GM23338 (cell line): ENCODE data around the gene FLG2. TPM values are rescaled to one million over a fixed set of nuclear protein-coding genes. Genes with fewer than 3 reads are reported as not detected.

Experiments used
- ATAC-seq: fragments of 200-7000 bp; cut with Tn5 transposase; 3 replicates; pipeline ENCODE4 v1.9.1; 2020
- DNase-seq: peaks from one replicate; pipeline ENCODE4 v3.0.0-alpha.2; 2015; ENCODE audit warnings: low spot score
- H2AFZ ChIP-seq: fragments of 200-600 bp; sonication (generic); 2 replicates; pipeline ENCODE4 v1.8.0; 2016; ENCODE audit warnings: antibody characterized with exemption, mild to moderate bottlenecking, moderate library complexity
- H3F3A ChIP-seq: fragments of 200-600 bp; sonication (generic); replicated peaks from 2 replicates; pipeline ENCODE4 v1.8.0; 2017; ENCODE audit warnings: antibody characterized with exemption, mixed run types, low read depth
- H3K27ac ChIP-seq: fragments of 200-600 bp; sonication (generic); 2 replicates; pipeline ENCODE4 v1.6.1; 2016; ENCODE audit warnings: low read depth
- H3K27me3 ChIP-seq: fragments of 200-600 bp; sonication (generic); 2 replicates; pipeline ENCODE4 v1.8.0; 2016; ENCODE audit warnings: mild to moderate bottlenecking, mixed run types, moderate library complexity; ENCODE audit not compliant: insufficient read depth
- H3K36me3 ChIP-seq: fragments of 200-600 bp; sonication (generic); 2 replicates; pipeline ENCODE4 v1.8.0; 2016; ENCODE audit warnings: mild to moderate bottlenecking; ENCODE audit not compliant: insufficient read depth
- H3K4me1 ChIP-seq: fragments of 200-600 bp; sonication (generic); 2 replicates; pipeline ENCODE4 v1.8.0; 2016; ENCODE audit warnings: mild to moderate bottlenecking, moderate library complexity; ENCODE audit not compliant: insufficient read depth
- H3K4me2 ChIP-seq: fragments of 200-600 bp; sonication (generic); 2 replicates; pipeline ENCODE4 v1.7.1; 2017; ENCODE audit warnings: mixed run types
- H3K4me3 ChIP-seq: fragments of 200-600 bp; sonication (generic); 2 replicates; pipeline ENCODE4 v1.6.1; 2016; ENCODE audit warnings: mixed run types
- H3K79me2 ChIP-seq: fragments of 200-600 bp; sonication (generic); replicated peaks from 2 replicates; pipeline ENCODE4 v1.8.0; 2017; ENCODE audit warnings: mild to moderate bottlenecking; ENCODE audit not compliant: insufficient read depth
- H3K9me2 ChIP-seq: fragments of 200-600 bp; sonication (generic); 2 replicates; pipeline ENCODE4 v1.8.0; 2017; ENCODE audit not compliant: insufficient read depth
- H4K20me1 ChIP-seq: fragments of 200-600 bp; sonication (generic); replicated peaks from 2 replicates; pipeline ENCODE4 v1.8.0; 2017; ENCODE audit warnings: mild to moderate bottlenecking; ENCODE audit not compliant: insufficient read depth
- H3K27ac Mint-ChIP-seq: 2 replicates; pipeline ENCODE4 v1.8.0; 2020; ENCODE audit warnings: inconsistent platforms, mild to moderate bottlenecking, moderate library complexity, mixed read lengths
- H3K27me3 Mint-ChIP-seq: 3 replicates; pipeline ENCODE4 v1.8.0; 2022; ENCODE audit warnings: low read depth, mild to moderate bottlenecking, moderate library complexity, mixed read lengths, inconsistent platforms; ENCODE audit not compliant: insufficient read depth, poor library complexity
- H3K36me3 Mint-ChIP-seq: 3 replicates; pipeline ENCODE4 v1.8.0; 2021; ENCODE audit warnings: low read depth, mild to moderate bottlenecking, inconsistent platforms, moderate library complexity, mixed read lengths
- H3K4me1 Mint-ChIP-seq: 3 replicates; pipeline ENCODE4 v1.8.0; 2020; ENCODE audit warnings: mild to moderate bottlenecking, inconsistent platforms, mixed read lengths
- H3K4me3 Mint-ChIP-seq: 3 replicates; pipeline ENCODE4 v1.8.0; 2021; ENCODE audit warnings: moderate library complexity, mild to moderate bottlenecking, inconsistent platforms, mixed read lengths
- H3K9me3 Mint-ChIP-seq: 3 replicates; pipeline ENCODE4 v1.8.0; 2020; ENCODE audit warnings: moderate library complexity, mild to moderate bottlenecking, inconsistent platforms, mixed read lengths
- CREB1 ChIP-seq: fragments of 250-450 bp; sonication (Bioruptor Pico); IDR thresholded peaks from 2 replicates; pipeline ENCODE4 v1.5.0; 2020; ENCODE audit warnings: low read depth, mild to moderate bottlenecking, moderate library complexity
- EZH2 ChIP-seq: fragments of 200-600 bp; sonication (generic); IDR thresholded peaks from one replicate; pipeline ENCODE4 v1.8.0; 2017; ENCODE audit warnings: antibody characterized with exemption, mild to moderate bottlenecking, low read depth; ENCODE audit not compliant: unreplicated experiment
- EZH2phosphoT487 ChIP-seq: fragments of 200-600 bp; sonication (generic); IDR thresholded peaks from one replicate; pipeline ENCODE4 v1.8.1; 2018; ENCODE audit warnings: antibody characterized with exemption; ENCODE audit not compliant: unreplicated experiment
- JUNB ChIP-seq: IDR thresholded peaks from one replicate; pipeline ENCODE4 v1.6.1; 2016; ENCODE audit warnings: antibody characterized with exemption; ENCODE audit not compliant: unreplicated experiment
- NANOG ChIP-seq: IDR thresholded peaks from 2 replicates; pipeline ENCODE4 v1.6.1; 2016; ENCODE audit warnings: antibody characterized with exemption, borderline replicate concordance
- STAT1 ChIP-seq: IDR thresholded peaks from one replicate; pipeline ENCODE4 v1.6.1; 2016; ENCODE audit warnings: antibody characterized with exemption; ENCODE audit not compliant: unreplicated experiment
- ZNF114 ChIP-seq: fragments of 250-450 bp; sonication (Bioruptor Pico); IDR thresholded peaks from 2 replicates; pipeline ENCODE4 v1.5.0; 2020; ENCODE audit warnings: mild to moderate bottlenecking, moderate library complexity
- ZNF331 ChIP-seq: fragments of 250-450 bp; sonication (Bioruptor Pico); IDR thresholded peaks from 2 replicates; pipeline ENCODE4 v1.5.0; 2020; ENCODE audit warnings: low read depth, mild to moderate bottlenecking, moderate library complexity
- polyA plus RNA-seq: library from polyadenylated mRNA; unstranded; fragments of >200 nt; fragmentation: Nextera tagmentation; extraction: Ambion mirVana; gene quantifications from 2 replicates; pipeline ENCODE4 v1.2.1, GENCODE V29; 2016
- total RNA-seq: library from RNA; depleted of rRNA; stranded (reverse); fragments of >200 nt; shearing (Covaris generic); gene quantifications from 2 replicates; pipeline ENCODE4 v1.2.3, GENCODE V29; 2014
- TF ChIP-seq, protein P1 (sequence below): IDR thresholded peaks from 2 replicates; pipeline ENCODE4 v1.6.1; 2016; ENCODE audit warnings: antibody characterized with exemption
- TF ChIP-seq, protein P2 (sequence below): IDR thresholded peaks from one replicate; pipeline ENCODE4 v1.6.1; 2018; ENCODE audit warnings: antibody characterized with exemption; ENCODE audit not compliant: unreplicated experiment
- TF ChIP-seq, protein P3 (sequence below), 2 experiments: fragments of 200-600 bp in 1 of 2; sonication (generic) in 1 of 2; conservative IDR thresholded peaks; 2 replicates each; pipeline versions ENCODE4 v1.5.1 to v1.6.1; 2016 to 2017; ENCODE audit warnings: antibody characterized with exemption in 2 of 2, low read depth in 2 of 2, mild to moderate bottlenecking in 2 of 2, moderate library complexity in 1 of 2
- TF ChIP-seq, protein P4 (sequence below): fragments of 250-450 bp; sonication (Bioruptor Pico); IDR thresholded peaks from 2 replicates; pipeline ENCODE4 v1.5.0; 2020; ENCODE audit warnings: mild to moderate bottlenecking, moderate library complexity

The FLG2 gene
- total and polyA plus RNA-seq, 2 experiments from 2014 or later, result not detected

DNA sequence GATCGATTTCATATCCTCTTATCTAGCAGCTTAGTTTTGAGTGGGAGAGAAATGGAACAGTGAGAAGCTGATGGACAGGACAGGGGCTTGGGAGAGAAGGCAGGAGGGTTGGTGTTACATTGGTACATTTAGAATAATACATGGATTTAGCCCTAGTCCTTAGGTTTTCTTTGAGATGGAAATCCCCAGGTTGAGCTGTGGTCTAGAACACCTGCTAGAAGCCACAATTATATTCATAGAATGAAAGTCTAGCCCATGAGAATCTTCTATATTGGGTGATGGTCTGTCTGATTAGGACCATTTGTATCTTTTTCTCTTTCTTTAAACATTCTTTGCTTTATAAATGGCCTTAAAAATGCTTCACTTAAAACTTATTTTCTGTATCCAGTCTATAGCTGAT lies 34.3 kb upstream of the FLG2 start (continued):
- TF ChIP-seq, protein P1, sequence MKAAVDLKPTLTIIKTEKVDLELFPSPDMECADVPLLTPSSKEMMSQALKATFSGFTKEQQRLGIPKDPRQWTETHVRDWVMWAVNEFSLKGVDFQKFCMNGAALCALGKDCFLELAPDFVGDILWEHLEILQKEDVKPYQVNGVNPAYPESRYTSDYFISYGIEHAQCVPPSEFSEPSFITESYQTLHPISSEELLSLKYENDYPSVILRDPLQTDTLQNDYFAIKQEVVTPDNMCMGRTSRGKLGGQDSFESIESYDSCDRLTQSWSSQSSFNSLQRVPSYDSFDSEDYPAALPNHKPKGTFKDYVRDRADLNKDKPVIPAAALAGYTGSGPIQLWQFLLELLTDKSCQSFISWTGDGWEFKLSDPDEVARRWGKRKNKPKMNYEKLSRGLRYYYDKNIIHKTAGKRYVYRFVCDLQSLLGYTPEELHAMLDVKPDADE, result no peak
- TF ChIP-seq JUNB (no peak), EZH2 (no peak)

DNA sequence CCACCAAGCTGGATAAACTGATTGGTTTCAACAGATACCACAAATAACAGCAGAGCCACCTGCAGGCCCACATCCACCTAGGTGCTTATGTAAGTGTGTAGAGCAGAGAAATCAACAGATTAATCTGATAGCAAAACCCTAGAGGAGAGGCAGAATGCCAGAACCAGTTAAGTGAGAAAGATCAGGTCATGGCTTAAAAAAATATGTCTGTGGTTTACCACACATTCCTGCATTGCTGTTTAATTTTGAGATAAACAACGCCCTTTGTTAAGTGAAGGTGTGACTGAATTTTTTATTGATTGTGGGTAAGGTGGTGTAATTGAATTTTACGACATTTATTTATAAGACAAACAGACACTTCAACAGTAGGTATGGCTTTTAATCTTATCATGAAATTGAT lies 33.1 kb upstream of the FLG2 start:
- no peaks in the 10 kb centered on the region for H3K4me1 Mint-ChIP-seq
- no peak for ATAC-seq

More for the DNA sequence above, 33.1 kb upstream of the FLG2 start:
- Mint-ChIP-seq H3K4me3 (no peak overlapping the region), H3K27me3 (peaks cover 1% of the 10 kb centered on the region), H3K36me3 (no peaks in the 10 kb centered on the region), H3K9me3 (no peaks in the 10 kb centered on the region), H3K27ac (no peak overlapping the region)
- Histone ChIP-seq H3F3A (no peaks in the 10 kb centered on the region), H3K4me1 (no peaks in the 10 kb centered on the region), H3K4me2 (no peak overlapping the region), H3K79me2 (no peaks in the 10 kb centered on the region), H3K4me3 (no peak overlapping the region), H3K36me3 (no peaks in the 10 kb centered on the region), H3K27me3 (no peaks in the 10 kb centered on the region), H3K9me2 (no peaks in the 10 kb centered on the region), H3K27ac (no peak overlapping the region), H2AFZ (no peak overlapping the region), H4K20me1 (no peaks in the 10 kb centered on the region)
- no peak for DNase-seq
- TF ChIP-seq CREB1 (CRISPR knock-in tag) (no peak), STAT1 (no peak), EZH2phosphoT487 (no peak), NANOG (no peak), JUNB (no peak), ZNF331 (no peak), ZNF114 (CRISPR knock-in tag) (no peak)
- TF ChIP-seq, protein P1, result no peak
- TF ChIP-seq, protein P2, sequence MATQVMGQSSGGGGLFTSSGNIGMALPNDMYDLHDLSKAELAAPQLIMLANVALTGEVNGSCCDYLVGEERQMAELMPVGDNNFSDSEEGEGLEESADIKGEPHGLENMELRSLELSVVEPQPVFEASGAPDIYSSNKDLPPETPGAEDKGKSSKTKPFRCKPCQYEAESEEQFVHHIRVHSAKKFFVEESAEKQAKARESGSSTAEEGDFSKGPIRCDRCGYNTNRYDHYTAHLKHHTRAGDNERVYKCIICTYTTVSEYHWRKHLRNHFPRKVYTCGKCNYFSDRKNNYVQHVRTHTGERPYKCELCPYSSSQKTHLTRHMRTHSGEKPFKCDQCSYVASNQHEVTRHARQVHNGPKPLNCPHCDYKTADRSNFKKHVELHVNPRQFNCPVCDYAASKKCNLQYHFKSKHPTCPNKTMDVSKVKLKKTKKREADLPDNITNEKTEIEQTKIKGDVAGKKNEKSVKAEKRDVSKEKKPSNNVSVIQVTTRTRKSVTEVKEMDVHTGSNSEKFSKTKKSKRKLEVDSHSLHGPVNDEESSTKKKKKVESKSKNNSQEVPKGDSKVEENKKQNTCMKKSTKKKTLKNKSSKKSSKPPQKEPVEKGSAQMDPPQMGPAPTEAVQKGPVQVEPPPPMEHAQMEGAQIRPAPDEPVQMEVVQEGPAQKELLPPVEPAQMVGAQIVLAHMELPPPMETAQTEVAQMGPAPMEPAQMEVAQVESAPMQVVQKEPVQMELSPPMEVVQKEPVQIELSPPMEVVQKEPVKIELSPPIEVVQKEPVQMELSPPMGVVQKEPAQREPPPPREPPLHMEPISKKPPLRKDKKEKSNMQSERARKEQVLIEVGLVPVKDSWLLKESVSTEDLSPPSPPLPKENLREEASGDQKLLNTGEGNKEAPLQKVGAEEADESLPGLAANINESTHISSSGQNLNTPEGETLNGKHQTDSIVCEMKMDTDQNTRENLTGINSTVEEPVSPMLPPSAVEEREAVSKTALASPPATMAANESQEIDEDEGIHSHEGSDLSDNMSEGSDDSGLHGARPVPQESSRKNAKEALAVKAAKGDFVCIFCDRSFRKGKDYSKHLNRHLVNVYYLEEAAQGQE, result no peak
- TF ChIP-seq, protein P3, sequence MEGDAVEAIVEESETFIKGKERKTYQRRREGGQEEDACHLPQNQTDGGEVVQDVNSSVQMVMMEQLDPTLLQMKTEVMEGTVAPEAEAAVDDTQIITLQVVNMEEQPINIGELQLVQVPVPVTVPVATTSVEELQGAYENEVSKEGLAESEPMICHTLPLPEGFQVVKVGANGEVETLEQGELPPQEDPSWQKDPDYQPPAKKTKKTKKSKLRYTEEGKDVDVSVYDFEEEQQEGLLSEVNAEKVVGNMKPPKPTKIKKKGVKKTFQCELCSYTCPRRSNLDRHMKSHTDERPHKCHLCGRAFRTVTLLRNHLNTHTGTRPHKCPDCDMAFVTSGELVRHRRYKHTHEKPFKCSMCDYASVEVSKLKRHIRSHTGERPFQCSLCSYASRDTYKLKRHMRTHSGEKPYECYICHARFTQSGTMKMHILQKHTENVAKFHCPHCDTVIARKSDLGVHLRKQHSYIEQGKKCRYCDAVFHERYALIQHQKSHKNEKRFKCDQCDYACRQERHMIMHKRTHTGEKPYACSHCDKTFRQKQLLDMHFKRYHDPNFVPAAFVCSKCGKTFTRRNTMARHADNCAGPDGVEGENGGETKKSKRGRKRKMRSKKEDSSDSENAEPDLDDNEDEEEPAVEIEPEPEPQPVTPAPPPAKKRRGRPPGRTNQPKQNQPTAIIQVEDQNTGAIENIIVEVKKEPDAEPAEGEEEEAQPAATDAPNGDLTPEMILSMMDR (conservative IDR thresholded peaks at IDR 0.05; ENCODE audit: low read depth in 2 of 2), result no peak; a peak in 1 of 4 replicates
- TF ChIP-seq, protein P4, sequence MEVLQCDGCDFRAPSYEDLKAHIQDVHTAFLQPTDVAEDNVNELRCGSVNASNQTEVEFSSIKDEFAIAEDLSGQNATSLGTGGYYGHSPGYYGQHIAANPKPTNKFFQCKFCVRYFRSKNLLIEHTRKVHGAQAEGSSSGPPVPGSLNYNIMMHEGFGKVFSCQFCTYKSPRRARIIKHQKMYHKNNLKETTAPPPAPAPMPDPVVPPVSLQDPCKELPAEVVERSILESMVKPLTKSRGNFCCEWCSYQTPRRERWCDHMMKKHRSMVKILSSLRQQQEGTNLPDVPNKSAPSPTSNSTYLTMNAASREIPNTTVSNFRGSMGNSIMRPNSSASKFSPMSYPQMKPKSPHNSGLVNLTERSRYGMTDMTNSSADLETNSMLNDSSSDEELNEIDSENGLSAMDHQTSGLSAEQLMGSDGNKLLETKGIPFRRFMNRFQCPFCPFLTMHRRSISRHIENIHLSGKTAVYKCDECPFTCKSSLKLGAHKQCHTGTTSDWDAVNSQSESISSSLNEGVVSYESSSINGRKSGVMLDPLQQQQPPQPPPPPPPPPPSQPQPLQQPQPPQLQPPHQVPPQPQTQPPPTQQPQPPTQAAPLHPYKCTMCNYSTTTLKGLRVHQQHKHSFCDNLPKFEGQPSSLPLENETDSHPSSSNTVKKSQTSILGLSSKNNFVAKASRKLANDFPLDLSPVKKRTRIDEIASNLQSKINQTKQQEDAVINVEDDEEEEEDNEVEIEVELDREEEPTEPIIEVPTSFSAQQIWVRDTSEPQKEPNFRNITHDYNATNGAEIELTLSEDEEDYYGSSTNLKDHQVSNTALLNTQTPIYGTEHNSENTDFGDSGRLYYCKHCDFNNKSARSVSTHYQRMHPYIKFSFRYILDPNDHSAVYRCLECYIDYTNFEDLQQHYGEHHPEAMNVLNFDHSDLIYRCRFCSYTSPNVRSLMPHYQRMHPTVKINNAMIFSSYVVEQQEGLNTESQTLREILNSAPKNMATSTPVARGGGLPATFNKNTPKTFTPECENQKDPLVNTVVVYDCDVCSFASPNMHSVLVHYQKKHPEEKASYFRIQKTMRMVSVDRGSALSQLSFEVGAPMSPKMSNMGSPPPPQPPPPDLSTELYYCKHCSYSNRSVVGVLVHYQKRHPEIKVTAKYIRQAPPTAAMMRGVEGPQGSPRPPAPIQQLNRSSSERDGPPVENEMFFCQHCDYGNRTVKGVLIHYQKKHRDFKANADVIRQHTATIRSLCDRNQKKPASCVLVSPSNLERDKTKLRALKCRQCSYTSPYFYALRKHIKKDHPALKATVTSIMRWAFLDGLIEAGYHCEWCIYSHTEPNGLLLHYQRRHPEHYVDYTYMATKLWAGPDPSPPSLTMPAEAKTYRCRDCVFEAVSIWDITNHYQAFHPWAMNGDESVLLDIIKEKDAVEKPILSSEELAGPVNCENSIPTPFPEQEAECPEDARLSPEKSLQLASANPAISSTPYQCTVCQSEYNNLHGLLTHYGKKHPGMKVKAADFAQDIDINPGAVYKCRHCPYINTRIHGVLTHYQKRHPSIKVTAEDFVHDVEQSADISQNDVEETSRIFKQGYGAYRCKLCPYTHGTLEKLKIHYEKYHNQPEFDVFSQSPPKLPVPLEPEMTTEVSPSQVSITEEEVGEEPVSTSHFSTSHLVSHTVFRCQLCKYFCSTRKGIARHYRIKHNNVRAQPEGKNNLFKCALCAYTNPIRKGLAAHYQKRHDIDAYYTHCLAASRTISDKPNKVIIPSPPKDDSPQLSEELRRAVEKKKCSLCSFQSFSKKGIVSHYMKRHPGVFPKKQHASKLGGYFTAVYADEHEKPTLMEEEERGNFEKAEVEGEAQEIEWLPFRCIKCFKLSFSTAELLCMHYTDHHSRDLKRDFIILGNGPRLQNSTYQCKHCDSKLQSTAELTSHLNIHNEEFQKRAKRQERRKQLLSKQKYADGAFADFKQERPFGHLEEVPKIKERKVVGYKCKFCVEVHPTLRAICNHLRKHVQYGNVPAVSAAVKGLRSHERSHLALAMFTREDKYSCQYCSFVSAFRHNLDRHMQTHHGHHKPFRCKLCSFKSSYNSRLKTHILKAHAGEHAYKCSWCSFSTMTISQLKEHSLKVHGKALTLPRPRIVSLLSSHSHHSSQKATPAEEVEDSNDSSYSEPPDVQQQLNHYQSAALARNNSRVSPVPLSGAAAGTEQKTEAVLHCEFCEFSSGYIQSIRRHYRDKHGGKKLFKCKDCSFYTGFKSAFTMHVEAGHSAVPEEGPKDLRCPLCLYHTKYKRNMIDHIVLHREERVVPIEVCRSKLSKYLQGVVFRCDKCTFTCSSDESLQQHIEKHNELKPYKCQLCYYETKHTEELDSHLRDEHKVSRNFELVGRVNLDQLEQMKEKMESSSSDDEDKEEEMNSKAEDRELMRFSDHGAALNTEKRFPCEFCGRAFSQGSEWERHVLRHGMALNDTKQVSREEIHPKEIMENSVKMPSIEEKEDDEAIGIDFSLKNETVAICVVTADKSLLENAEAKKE (CRISPR knock-in tag), result no peak
